22Rv1 (cell line): ENCODE results near the gene MANSC4.

Source experiments
- H3K27ac ChIP-seq: fragments of 450-650 bp; 2 replicates; pipeline ENCODE4 v1.5.1; 2017
- ZFX ChIP-seq: fragments of 450-650 bp; IDR thresholded peaks from 2 replicates; pipeline ENCODE4 v1.6.1; 2017; ENCODE audit warnings: antibody characterized with exemption, borderline replicate concordance
- TF ChIP-seq, protein P1 (sequence below): fragments of 450-650 bp; IDR thresholded peaks from 2 replicates; pipeline ENCODE4 v1.5.1; 2017; ENCODE audit warnings: mild to moderate bottlenecking

MANSC4 gene

DNA sequence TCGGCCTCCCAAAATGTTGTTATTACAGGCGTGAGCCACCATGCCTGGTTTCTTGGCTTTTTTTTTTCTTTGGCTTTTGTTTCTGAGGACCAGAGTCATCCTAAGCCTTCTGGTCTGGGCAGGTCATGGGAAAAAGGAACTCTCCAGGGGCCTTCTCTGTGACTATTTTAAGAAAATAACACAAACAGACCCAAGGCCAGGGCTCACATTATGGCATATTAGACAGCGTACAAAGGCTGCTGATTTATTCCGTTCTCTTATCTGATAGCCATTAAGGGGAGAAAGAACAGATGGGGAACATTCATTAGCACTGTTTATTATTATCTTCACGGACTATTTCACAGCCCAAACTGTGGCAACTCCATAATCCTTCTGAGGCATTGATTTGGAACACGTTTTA lies 28.8 kb upstream of the MANSC4 start:
- H3K27ac ChIP-seq, result no peak overlapping the region
- TF ChIP-seq, protein P1, sequence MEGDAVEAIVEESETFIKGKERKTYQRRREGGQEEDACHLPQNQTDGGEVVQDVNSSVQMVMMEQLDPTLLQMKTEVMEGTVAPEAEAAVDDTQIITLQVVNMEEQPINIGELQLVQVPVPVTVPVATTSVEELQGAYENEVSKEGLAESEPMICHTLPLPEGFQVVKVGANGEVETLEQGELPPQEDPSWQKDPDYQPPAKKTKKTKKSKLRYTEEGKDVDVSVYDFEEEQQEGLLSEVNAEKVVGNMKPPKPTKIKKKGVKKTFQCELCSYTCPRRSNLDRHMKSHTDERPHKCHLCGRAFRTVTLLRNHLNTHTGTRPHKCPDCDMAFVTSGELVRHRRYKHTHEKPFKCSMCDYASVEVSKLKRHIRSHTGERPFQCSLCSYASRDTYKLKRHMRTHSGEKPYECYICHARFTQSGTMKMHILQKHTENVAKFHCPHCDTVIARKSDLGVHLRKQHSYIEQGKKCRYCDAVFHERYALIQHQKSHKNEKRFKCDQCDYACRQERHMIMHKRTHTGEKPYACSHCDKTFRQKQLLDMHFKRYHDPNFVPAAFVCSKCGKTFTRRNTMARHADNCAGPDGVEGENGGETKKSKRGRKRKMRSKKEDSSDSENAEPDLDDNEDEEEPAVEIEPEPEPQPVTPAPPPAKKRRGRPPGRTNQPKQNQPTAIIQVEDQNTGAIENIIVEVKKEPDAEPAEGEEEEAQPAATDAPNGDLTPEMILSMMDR, result no peak
- no peak for TF ChIP-seq ZFX

DNA sequence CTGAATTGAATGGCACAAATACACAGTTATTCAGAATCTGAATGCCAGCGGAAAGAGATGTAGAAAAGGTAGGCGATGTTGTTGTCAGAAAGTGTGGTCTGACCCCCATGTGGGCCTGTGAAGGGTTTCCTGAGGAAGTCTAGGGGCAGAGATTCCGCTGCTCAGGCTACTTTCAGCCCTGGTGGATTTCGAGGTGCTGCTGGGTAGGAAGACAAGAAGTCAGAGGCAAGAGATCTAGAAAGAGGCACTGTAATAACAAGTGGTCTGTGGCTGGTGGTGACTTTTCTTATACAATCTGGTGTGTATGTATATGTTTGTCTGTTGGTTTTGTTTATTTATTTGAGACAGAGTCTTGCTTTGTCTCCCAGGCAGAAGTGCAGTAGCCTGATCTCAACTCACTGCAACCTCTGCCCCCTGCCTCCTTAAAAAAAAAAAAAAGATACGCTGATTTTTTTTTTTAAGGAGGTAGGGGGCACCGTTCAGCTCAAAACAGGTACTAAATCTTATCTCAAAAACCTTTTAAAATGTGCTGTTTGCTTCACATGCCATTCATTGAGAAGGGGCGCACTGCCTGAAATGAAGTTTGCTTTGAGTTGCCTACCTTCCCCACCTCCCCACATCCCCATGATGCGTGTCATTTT lies 27.1 kb upstream of the MANSC4 start:
- H3K27ac ChIP-seq, result no peak overlapping the region
- TF ChIP-seq, protein P1, result peak; percentile 30
- no peak for TF ChIP-seq ZFX

DNA sequence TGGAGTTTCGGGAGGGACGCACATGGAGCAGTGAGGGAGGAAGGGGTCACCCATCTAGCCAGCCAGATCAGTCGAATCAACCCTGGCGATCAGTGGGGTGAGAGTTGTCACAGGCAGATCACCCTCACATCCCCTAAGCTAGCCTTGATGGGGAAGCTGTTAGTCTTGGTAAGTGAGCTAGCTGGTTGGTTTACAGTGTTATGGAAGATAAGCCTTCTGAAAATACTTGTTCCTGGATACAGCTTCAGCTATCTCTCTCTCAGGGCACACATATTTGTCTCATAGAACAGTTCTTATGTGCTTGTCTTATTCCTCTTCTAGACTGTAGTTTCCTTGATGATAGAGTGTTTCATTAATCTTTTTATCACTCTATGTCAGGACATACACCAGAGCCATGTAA lies 26.2 kb upstream of the MANSC4 start:
- TF ChIP-seq ZFX, result no peak
- TF ChIP-seq, protein P1, result no peak
- H3K27ac ChIP-seq, result no peak overlapping the region

DNA sequence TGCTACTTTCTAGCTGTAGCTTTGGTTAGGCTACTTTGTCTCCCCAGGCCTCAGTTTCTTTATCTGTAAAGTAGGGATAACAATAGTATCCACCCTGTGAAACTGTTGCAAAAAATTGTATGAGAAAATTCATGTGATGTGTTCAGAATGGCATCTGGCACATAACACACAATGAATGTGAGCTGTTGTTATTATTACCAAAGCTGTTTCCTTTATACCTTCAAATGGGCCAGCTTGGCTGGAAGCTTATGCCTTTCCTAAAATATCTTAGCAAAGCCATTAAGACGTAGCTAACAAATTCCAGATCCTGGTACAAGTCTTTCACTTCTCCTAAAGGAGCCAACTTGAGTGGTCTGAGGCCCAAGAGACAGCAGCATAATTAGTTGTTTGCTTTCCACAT lies 25.2 kb upstream of the MANSC4 start:
- TF ChIP-seq, protein P1, result no peak
- TF ChIP-seq ZFX, result no peak
- H3K27ac ChIP-seq, result no peak overlapping the region

DNA sequence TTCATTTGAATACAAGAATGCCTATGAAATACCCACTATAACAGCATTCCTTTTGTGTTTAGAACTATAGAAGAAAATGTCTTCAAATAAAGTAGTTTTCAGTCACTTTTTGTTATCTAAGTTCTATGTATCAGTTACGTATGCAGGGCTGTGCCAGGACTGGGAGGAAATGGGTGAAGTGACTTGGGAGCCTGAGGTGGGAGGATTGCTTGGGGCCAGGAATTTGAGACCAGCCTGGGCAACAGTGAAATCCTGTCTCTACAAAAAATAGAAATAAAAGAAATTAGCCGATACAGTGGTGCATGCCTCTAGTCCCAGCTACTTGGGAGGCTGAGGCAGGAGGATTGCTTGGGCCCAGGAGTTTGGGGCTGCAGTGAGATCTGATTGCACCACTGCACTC lies 22.9 kb upstream of the MANSC4 start:
- TF ChIP-seq, protein P1, result no peak
- H3K27ac ChIP-seq, result no peak overlapping the region

DNA sequence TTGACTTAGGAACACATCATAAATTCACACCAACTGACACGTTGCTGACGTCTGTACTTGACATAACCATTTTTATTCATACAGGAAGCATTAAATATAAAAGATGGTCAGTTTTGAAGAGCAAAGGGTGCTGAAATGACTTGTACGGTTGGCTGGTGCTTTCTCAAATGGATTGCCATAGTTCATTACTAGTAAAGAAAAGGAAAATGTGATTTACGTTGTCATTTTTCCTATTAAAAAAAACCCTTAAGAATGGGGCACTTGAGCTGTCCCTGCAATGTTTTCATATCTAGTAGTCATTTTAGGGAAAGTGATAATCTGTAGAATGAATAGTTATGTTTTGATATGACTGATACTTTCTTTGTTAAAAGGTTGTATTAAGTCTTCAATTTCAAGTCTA lies 22.5 kb upstream of the MANSC4 start:
- TF ChIP-seq, protein P1, result no peak
- no peak for TF ChIP-seq ZFX
- no peak overlapping the region for H3K27ac ChIP-seq

DNA sequence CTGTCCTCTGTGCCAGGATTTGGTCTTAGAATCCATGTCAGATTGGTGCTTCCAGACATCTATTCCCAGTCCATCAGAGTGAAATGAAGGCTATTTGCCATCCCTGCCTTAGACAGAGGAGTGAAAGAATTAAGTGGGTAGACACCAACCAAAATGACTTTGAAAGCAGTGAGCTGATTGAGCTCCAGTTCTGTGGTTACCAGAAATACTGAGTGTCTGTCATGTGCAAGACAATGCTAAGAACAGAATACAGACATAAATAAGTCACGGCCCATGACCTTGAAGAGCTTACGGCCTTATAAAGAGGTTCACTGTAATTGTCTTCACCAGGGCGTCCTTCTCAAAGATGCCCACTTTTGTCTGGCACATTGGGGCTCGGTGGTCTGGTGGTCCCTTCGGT lies 21.6 kb upstream of the MANSC4 start:
- TF ChIP-seq, protein P1, result no peak
- TF ChIP-seq ZFX, result no peak
- no peak overlapping the region for H3K27ac ChIP-seq
